Measurements from ENCODE around the gene FXR2.
"Not testable (repeated sequence)": the region's sequence is repeated elsewhere in the genome, so short reads cannot be mapped to it uniquely, and the experiment has no call there.

The FXR2 gene

DNA sequence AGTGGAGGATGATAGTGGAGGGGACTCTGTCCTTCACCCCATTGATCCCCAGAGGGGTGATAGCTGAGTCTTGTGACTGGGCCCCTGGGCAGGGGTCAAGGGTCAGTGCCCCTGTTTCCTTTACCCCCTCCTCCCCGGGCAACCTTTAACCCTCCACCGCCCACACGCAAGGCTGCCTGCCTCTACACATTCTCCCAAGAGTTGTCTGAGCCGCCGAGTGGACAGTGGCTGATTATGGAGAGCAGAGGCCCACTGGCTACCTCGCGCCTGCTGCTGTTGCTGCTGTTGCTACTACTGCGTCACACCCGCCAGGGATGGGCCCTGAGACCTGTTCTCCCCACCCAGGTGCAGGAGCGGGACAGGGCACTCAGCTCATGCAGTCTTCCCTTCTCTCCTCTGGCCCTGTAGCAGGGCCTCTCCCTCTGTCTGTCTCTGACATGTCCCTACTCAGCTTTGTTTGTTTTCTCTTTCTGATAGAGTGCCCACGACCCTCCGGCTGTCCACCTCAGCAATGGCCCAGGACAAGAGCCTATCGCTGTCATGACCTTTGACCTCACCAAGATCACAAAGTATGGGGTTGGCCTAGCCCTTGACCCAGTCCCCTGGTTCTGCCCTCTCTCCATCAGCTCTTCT lies 15.4 kb upstream of the FXR2 start, which contains the start of gene SHBG:
TSS of gene SHBG (plus strand) at position 197 of the 633 bp plus-strand sequence. CDS start at position 235, 38 bp downstream.
- no peak within 1 kb of the TSS for H3K4me3 ChIP-seq (ENCODE audit: low read depth, low read length)
- TF ChIP-seq, protein P1, sequence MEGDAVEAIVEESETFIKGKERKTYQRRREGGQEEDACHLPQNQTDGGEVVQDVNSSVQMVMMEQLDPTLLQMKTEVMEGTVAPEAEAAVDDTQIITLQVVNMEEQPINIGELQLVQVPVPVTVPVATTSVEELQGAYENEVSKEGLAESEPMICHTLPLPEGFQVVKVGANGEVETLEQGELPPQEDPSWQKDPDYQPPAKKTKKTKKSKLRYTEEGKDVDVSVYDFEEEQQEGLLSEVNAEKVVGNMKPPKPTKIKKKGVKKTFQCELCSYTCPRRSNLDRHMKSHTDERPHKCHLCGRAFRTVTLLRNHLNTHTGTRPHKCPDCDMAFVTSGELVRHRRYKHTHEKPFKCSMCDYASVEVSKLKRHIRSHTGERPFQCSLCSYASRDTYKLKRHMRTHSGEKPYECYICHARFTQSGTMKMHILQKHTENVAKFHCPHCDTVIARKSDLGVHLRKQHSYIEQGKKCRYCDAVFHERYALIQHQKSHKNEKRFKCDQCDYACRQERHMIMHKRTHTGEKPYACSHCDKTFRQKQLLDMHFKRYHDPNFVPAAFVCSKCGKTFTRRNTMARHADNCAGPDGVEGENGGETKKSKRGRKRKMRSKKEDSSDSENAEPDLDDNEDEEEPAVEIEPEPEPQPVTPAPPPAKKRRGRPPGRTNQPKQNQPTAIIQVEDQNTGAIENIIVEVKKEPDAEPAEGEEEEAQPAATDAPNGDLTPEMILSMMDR (IDR thresholded peaks at IDR 0.05; ENCODE audit: control insufficient read depth, extremely low read depth, insufficient read depth): no peak
- no peak for DNase-seq (ENCODE audit: low read depth)

DNA sequence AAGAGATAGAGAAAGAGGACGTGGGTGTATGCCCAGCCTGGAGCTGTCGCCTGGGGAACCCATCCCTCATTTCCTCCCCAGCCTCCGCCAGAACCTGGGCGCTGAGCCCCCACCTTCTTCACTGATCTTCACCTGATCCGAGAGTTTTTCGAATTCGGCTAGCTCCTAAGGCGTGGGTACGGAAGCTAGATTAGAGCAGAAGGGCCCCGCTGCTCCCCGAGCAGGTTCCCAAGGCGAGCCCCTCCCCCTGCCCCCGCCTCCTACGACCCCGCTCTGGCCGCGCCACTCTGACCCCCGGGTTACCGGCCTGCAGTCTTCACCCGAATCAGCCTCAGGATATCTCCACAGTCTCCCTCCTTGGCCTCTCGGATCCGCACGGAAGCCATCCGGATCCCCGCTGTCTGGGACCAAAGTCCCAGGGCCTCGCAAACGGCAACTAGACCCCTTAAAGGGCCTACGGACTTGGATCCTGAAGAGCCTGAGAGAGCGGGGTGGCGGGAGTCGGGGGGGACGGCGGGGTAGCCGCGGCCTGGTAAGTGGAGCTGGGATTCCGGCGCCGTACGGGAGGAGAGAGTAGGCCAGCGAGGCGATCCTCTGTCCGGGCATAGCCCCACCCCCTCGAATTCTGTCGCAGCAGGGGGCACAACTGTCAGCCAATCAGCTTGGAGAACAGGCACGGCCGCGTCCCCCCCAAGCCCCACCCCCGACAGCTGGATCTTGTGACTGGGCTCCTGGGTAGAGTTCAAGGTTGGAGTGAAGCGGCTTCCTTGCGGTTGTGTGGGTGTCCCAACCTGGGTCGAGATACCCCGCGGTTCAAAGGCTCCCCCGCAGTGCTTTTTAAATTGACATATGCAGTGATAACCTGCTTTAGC lies 12.8 kb upstream of the FXR2 start, which contains the start of gene SAT2:
TSS of gene SAT2 (minus strand) at position 572 of the 872 bp plus-strand sequence. CDS start at position 386, 186 bp downstream.
- TF ChIP-seq, protein P1 (IDR thresholded peaks at IDR 0.05; ENCODE audit: control insufficient read depth, extremely low read depth, insufficient read depth): no peak
- DNase-seq (ENCODE audit: low read depth): peak; percentile 83
- H3K4me3 ChIP-seq (ENCODE audit: low read depth, low read length): peak within 1 kb of the TSS; percentile 90

DNA sequence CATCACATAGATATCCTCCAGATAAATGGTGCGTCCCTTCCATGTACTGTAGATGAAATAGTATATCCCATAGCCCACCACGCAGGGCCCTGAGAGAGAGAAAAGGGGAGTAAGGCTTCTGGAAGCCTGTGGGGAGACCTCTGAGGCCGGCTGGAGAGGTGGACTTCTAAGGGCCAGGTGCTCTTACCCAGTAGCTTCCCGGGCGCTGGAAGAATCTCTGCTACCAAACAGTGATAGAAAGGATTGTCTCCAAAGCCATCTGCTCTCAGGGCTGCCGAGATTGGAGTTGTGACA lies 12.2 kb upstream of the FXR2 start:
- H3K4me3 ChIP-seq (ENCODE audit: low read depth, low read length): peak overlapping the region; percentile 90
- DNase-seq (ENCODE audit: low read depth): no peak
- TF ChIP-seq, protein P1 (IDR thresholded peaks at IDR 0.05; ENCODE audit: control insufficient read depth, extremely low read depth, insufficient read depth): no peak

DNA sequence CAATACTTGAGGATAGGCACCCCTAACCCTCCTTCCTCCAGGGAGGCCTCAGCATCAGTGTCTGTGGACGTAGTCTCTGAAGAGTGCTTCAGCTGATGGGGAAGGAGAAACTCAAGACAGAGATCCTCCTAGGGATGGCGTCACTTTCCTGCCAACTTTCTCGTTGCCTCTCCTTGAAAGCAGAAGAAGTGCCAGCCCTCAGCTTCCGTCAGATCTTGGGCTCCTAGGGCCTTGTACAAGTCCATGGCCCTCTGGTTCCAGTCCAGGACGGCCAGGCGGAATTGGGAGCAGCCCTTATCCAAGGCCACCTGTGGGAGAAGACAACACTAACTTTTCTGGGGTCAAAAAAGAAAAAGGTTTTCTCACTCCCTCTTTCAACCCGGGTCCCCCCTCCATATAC lies 11.6 kb upstream of the FXR2 start:
- peak overlapping the region; percentile 90 for H3K4me3 ChIP-seq (ENCODE audit: low read depth, low read length)
- TF ChIP-seq, protein P1 (IDR thresholded peaks at IDR 0.05; ENCODE audit: control insufficient read depth, extremely low read depth, insufficient read depth): no peak
- DNase-seq (ENCODE audit: low read depth): no peak

DNA sequence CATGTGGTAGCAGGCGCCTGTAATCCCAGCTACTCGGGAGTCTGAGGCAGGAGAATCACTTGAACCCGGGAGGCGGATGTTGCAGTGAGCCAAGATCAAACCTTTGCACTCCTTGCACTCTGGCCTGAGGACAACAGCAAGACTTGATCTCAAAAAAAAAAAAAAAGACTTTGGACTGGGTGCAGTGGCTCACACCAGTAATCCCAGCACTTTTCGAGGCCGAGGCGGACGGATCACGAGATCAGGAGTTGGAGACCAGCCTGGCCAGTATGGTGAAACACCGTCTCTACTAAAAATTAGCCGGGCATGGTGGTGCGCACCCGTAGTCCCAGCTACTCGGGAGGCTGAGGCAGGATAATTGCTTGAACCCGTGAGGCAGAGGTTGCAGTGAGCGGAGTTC lies 11.1 kb upstream of the FXR2 start:
- H3K4me3 ChIP-seq (ENCODE audit: low read depth, low read length); DNase-seq (ENCODE audit: low read depth): not testable (repeated sequence)

DNA sequence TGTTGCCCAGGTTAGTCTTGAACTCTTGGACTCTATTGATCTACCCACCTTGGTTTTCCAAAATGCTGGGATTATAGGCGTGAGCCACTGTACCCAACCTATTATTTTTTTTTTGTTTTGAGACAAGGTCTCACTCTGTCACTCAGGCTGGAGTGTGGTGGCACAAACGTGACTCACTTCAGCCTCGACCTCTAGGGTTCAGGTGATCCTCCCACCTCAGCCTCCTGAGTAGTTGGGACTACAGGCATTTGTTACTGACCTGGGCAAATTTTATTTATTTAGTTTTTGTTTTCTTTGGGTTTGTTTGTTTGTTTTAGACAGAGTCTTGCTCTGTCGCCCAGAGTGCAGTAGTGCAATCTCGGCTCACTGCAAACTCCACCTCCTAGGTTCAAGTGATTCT lies 9.0 kb upstream of the FXR2 start:
- TF ChIP-seq, protein P1 (IDR thresholded peaks at IDR 0.05; ENCODE audit: control insufficient read depth, extremely low read depth, insufficient read depth): no peak
- H3K4me3 ChIP-seq (ENCODE audit: low read depth, low read length): no peak overlapping the region
- DNase-seq (ENCODE audit: low read depth): no peak

DNA sequence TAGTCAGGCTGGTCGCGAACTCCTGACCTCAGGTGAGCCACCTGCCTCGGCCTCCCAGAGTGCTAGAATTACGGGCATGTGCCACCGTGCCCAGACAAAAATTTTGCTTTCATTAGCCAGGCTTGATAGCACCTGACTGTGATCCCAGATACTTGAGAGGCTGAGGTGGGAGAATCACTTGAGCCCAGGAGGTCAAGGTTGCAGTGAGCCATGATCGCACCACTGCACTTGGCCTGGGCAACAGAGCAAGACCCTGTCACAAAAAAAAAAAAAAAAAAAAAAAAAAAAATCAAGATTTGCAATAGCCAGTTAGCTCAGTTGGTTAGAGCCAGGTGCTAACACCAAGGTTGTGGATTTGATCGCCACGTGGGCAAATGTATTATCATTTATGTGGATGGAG lies 6.1 kb upstream of the FXR2 start:
- TF ChIP-seq, protein P1 (IDR thresholded peaks at IDR 0.05; ENCODE audit: control insufficient read depth, extremely low read depth, insufficient read depth): no peak
- DNase-seq (ENCODE audit: low read depth): no peak
- H3K4me3 ChIP-seq (ENCODE audit: low read depth, low read length): no peak overlapping the region
